SK-N-SH treated with all-trans-retinoic acid at 6 μM for 48 hours (cell line): ENCODE results near the gene SLC12A9.

Experiments
- ATAC-seq: fragments of 200-7000 bp; cut with Tn5 transposase; 3 replicates; pipeline ENCODE4 v1.9.1; 2020; ENCODE audit warnings: mild to moderate bottlenecking, moderate library complexity
- ARNTL ChIP-seq: fragments of 450-650 bp; formaldehyde crosslinking; IDR thresholded peaks from 2 replicates; pipeline ENCODE4 v1.5.0; 2020; ENCODE audit warnings: low read depth, mild to moderate bottlenecking, moderate library complexity, borderline replicate concordance
- BACH2 ChIP-seq: fragments of 250-450 bp; sonication (Bioruptor Pico); IDR thresholded peaks from 2 replicates; pipeline ENCODE4 v1.9.0; 2021; ENCODE audit warnings: mild to moderate bottlenecking, borderline replicate concordance
- CREB5 ChIP-seq: fragments of 250-450 bp; sonication (Bioruptor Pico); IDR thresholded peaks from 2 replicates; pipeline ENCODE4 v1.5.1; 2020; ENCODE audit warnings: low read depth, mild to moderate bottlenecking, moderate library complexity
- CSDC2 ChIP-seq: fragments of 250-450 bp; sonication (Bioruptor Pico); IDR thresholded peaks from 2 replicates; pipeline ENCODE4 v1.5.0; 2020; ENCODE audit warnings: mild to moderate bottlenecking, moderate library complexity
- CSRNP3 ChIP-seq: fragments of 250-450 bp; sonication (Bioruptor Pico); IDR thresholded peaks from 2 replicates; pipeline ENCODE4 v1.5.1; 2021; ENCODE audit warnings: mild to moderate bottlenecking, moderate library complexity
- ESRRG ChIP-seq: fragments of 250-450 bp; sonication (Bioruptor Pico); IDR thresholded peaks from 2 replicates; pipeline ENCODE4 v1.6.1; 2021; ENCODE audit warnings: mild to moderate bottlenecking
- ISL1 ChIP-seq: fragments of 250-450 bp; sonication (Bioruptor Pico); IDR thresholded peaks from 2 replicates; pipeline ENCODE4 v2.1.2; 2022; ENCODE audit warnings: mild to moderate bottlenecking, moderate library complexity
- OSR1 ChIP-seq: fragments of 250-450 bp; sonication (Bioruptor Pico); IDR thresholded peaks from 2 replicates; pipeline ENCODE4 v1.8.0; 2022; ENCODE audit warnings: moderate library complexity, mild to moderate bottlenecking, inconsistent platforms
- PATZ1 ChIP-seq: fragments of 250-450 bp; sonication (Bioruptor Pico); IDR thresholded peaks from 2 replicates; pipeline ENCODE4 v1.8.0; 2020; ENCODE audit warnings: mild to moderate bottlenecking, moderate library complexity, borderline replicate concordance
- POU6F1 ChIP-seq: fragments of 250-450 bp; sonication (Bioruptor Pico); IDR thresholded peaks from 2 replicates; pipeline ENCODE4 v1.8.0; 2021; ENCODE audit warnings: low read depth, mild to moderate bottlenecking, moderate library complexity, borderline replicate concordance
- PPARA ChIP-seq: fragments of 250-450 bp; sonication (Bioruptor Pico); IDR thresholded peaks from 2 replicates; pipeline ENCODE4 v1.5.0; 2020; ENCODE audit warnings: mild to moderate bottlenecking, borderline replicate concordance
- RARB ChIP-seq: fragments of 250-450 bp; sonication (Bioruptor Pico); IDR thresholded peaks from 2 replicates; pipeline ENCODE4 v1.8.0; 2021; ENCODE audit warnings: mild to moderate bottlenecking, moderate library complexity
- SNAI2 ChIP-seq: fragments of 250-450 bp; sonication (Bioruptor Pico); IDR thresholded peaks from 2 replicates; pipeline ENCODE4 v1.5.0; 2020; ENCODE audit warnings: mild to moderate bottlenecking, moderate library complexity
- TOX ChIP-seq: fragments of 250-450 bp; sonication (Bioruptor Pico); IDR thresholded peaks from 2 replicates; pipeline ENCODE4 v1.8.0; 2021; ENCODE audit warnings: mild to moderate bottlenecking, moderate library complexity, borderline replicate concordance
- ZC3H10 ChIP-seq: fragments of 250-450 bp; sonication (Bioruptor Pico); IDR thresholded peaks from 2 replicates; pipeline ENCODE4 v1.5.1; 2021; ENCODE audit warnings: mild to moderate bottlenecking, moderate library complexity
- ZFP3 ChIP-seq: fragments of 250-450 bp; sonication (Bioruptor Pico); IDR thresholded peaks from 2 replicates; pipeline ENCODE4 v1.5.0; 2020; ENCODE audit warnings: mild to moderate bottlenecking, moderate library complexity
- ZFP30 ChIP-seq: fragments of 450-650 bp; formaldehyde crosslinking; IDR thresholded peaks from 2 replicates; pipeline ENCODE4 v1.5.0; 2022; ENCODE audit warnings: mild to moderate bottlenecking, moderate library complexity
- ZNF565 ChIP-seq: fragments of 450-650 bp; formaldehyde crosslinking; conservative IDR thresholded peaks from 2 replicates; pipeline ENCODE4 v1.5.0; 2020; ENCODE audit warnings: low read depth, mild to moderate bottlenecking, moderate library complexity
- ZNF70 ChIP-seq: fragments of 450-650 bp; formaldehyde crosslinking; IDR thresholded peaks from 2 replicates; pipeline ENCODE4 v1.5.0; 2020; ENCODE audit warnings: mild to moderate bottlenecking, moderate library complexity
- ZNF8 ChIP-seq: fragments of 450-650 bp; formaldehyde crosslinking; IDR thresholded peaks from 2 replicates; pipeline ENCODE4 v1.5.0; 2020; ENCODE audit warnings: mild to moderate bottlenecking, moderate library complexity
- TF ChIP-seq, protein P1 (sequence below): fragments of 250-450 bp; sonication (Bioruptor Pico); IDR thresholded peaks from 2 replicates; pipeline ENCODE4 v1.5.0; 2020; ENCODE audit warnings: mild to moderate bottlenecking, moderate library complexity

Gene SLC12A9

GRCh38 chr7:100829150-100829716 is 23.3 kb upstream of the SLC12A9 start (continued):
- no peak for TF ChIP-seq CSRNP3 (CRISPR knock-in tag)

- no peak for ATAC-seq
- TF ChIP-seq ZC3H10 (CRISPR knock-in tag) (no peak), ZFP3 (CRISPR knock-in tag) (no peak), PATZ1 (no peak), CSDC2 (no peak), ISL1 (no peak), OSR1 (CRISPR knock-in tag) (no peak), PPARA (CRISPR knock-in tag) (no peak), TOX (CRISPR knock-in tag) (no peak), RARB (CRISPR knock-in tag) (no peak), BACH2 (no peak), ZNF8 (CRISPR knock-in tag) (no peak), POU6F1 (CRISPR knock-in tag) (no peak), ZNF70 (CRISPR knock-in tag) (no peak), ESRRG (CRISPR knock-in tag) (no peak), CSRNP3 (CRISPR knock-in tag) (no peak), CREB5 (CRISPR knock-in tag) (no peak), ZFP30 (CRISPR knock-in tag) (no peak)
- TF ChIP-seq, protein P1, sequence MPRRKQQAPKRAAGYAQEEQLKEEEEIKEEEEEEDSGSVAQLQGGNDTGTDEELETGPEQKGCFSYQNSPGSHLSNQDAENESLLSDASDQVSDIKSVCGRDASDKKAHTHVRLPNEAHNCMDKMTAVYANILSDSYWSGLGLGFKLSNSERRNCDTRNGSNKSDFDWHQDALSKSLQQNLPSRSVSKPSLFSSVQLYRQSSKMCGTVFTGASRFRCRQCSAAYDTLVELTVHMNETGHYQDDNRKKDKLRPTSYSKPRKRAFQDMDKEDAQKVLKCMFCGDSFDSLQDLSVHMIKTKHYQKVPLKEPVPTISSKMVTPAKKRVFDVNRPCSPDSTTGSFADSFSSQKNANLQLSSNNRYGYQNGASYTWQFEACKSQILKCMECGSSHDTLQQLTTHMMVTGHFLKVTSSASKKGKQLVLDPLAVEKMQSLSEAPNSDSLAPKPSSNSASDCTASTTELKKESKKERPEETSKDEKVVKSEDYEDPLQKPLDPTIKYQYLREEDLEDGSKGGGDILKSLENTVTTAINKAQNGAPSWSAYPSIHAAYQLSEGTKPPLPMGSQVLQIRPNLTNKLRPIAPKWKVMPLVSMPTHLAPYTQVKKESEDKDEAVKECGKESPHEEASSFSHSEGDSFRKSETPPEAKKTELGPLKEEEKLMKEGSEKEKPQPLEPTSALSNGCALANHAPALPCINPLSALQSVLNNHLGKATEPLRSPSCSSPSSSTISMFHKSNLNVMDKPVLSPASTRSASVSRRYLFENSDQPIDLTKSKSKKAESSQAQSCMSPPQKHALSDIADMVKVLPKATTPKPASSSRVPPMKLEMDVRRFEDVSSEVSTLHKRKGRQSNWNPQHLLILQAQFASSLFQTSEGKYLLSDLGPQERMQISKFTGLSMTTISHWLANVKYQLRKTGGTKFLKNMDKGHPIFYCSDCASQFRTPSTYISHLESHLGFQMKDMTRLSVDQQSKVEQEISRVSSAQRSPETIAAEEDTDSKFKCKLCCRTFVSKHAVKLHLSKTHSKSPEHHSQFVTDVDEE (CRISPR knock-in tag), result no peak
- TF ChIP-seq, all 23 proteins: peak for 0
Measured at GRCh38 chr7:100830396-100830795, 22.1 kb upstream of the SLC12A9 start.

GRCh38 chr7:100832281-100832633 is 20.3 kb upstream of the SLC12A9 start:
- ATAC-seq, result no peak
- TF ChIP-seq CSDC2, result no peak
- no peak for TF ChIP-seq PATZ1
- TF ChIP-seq ARNTL (CRISPR knock-in tag), result no peak
- no peak for TF ChIP-seq SNAI2
- TF ChIP-seq RARB (CRISPR knock-in tag), result no peak
- no peak for TF ChIP-seq ZNF565 (CRISPR knock-in tag)
- no peak for TF ChIP-seq POU6F1 (CRISPR knock-in tag)
- TF ChIP-seq PPARA (CRISPR knock-in tag), result no peak
